Measurements from ENCODE around the gene CTDP1. TPM values are rescaled to one million over a fixed set of nuclear protein-coding genes. Genes with fewer than 3 reads are reported as not detected.
"Not testable (repeated sequence)": the region's sequence is repeated elsewhere in the genome, so short reads cannot be mapped to it uniquely, and the experiment has no call there.

CTDP1 gene
- total RNA-seq, 1 donor from 2014 or later: 23.9 TPM

- no peak for DNase-seq (ENCODE audit: low spot score, unreplicated experiment)
- H3K9me3 Mint-ChIP-seq (ENCODE audit: low read depth): no peaks in the 10 kb centered on the region
- TF ChIP-seq, protein P1, sequence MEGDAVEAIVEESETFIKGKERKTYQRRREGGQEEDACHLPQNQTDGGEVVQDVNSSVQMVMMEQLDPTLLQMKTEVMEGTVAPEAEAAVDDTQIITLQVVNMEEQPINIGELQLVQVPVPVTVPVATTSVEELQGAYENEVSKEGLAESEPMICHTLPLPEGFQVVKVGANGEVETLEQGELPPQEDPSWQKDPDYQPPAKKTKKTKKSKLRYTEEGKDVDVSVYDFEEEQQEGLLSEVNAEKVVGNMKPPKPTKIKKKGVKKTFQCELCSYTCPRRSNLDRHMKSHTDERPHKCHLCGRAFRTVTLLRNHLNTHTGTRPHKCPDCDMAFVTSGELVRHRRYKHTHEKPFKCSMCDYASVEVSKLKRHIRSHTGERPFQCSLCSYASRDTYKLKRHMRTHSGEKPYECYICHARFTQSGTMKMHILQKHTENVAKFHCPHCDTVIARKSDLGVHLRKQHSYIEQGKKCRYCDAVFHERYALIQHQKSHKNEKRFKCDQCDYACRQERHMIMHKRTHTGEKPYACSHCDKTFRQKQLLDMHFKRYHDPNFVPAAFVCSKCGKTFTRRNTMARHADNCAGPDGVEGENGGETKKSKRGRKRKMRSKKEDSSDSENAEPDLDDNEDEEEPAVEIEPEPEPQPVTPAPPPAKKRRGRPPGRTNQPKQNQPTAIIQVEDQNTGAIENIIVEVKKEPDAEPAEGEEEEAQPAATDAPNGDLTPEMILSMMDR (IDR thresholded peaks at IDR 0.05; ENCODE audit: unreplicated experiment): no peak
- peaks cover 19% of the 10 kb centered on the region for H3K36me3 Mint-ChIP-seq (ENCODE audit: insufficient read depth)
- H3K4me1 Mint-ChIP-seq (ENCODE audit: low read depth): peaks cover 1% of the 10 kb centered on the region
- H3K27me3 Mint-ChIP-seq: no peaks in the 10 kb centered on the region
- no peak overlapping the region for H3K4me3 Mint-ChIP-seq (ENCODE audit: low read depth)
- H3K27ac Mint-ChIP-seq: no peak overlapping the region
Measured at GRCh38 chr18:79747156-79747845, 67.7 kb downstream of the CTDP1 start.

- no peak for DNase-seq (ENCODE audit: low spot score, unreplicated experiment)
- Mint-ChIP-seq H3K27me3 (no peaks in the 10 kb centered on the region), H3K4me1 (ENCODE audit: low read depth) (peaks cover 1% of the 10 kb centered on the region), H3K27ac (no peak overlapping the region), H3K4me3 (ENCODE audit: low read depth) (no peak overlapping the region), H3K9me3 (ENCODE audit: low read depth) (no peaks in the 10 kb centered on the region), H3K36me3 (ENCODE audit: insufficient read depth) (peaks cover 21% of the 10 kb centered on the region)
- TF ChIP-seq, protein P1 (IDR thresholded peaks at IDR 0.05; ENCODE audit: unreplicated experiment): no peak
Measured at GRCh38 chr18:79748321-79749180, 68.9 kb downstream of the CTDP1 start.

GRCh38 chr18:79749251-79750191 is 69.9 kb downstream of the CTDP1 start:
- TF ChIP-seq, protein P1 (IDR thresholded peaks at IDR 0.05; ENCODE audit: unreplicated experiment): no peak
- Mint-ChIP-seq H3K27ac (no peak overlapping the region), H3K4me3 (ENCODE audit: low read depth) (no peak overlapping the region), H3K36me3 (ENCODE audit: insufficient read depth) (peaks cover 16% of the 10 kb centered on the region), H3K9me3 (ENCODE audit: low read depth) (no peaks in the 10 kb centered on the region), H3K4me1 (ENCODE audit: low read depth) (peaks cover 1% of the 10 kb centered on the region), H3K27me3 (no peaks in the 10 kb centered on the region)
- DNase-seq (ENCODE audit: low spot score, unreplicated experiment): no peak

DNA sequence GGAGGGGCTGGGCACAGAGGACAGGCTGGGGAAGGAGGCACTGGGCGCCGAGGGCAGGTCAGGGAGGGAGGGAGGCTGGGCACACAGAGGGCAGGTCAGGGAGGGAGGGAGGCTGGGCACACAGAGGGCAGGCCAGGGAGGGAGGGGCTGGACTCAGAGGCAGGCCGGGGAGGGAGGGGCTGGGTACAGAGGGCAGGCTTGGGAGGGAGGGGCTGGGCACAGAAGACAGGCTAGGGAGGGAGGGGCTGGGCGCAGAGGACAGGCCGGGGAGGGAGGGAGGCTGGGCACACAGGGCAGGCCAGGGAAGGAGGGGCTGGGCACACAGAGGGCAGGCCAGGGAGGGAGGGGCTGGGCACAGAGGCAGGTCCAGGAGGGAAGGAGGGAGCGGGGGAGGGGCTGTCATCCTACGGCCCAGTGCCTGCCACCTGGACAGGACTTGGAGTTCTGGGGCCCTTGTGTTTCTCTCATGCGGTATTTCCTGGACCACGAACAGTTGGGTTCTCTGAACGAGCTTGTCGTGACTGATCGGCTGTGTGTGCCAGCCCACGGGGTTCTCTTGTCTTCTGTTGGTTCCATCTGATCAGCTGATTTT is 71.5 kb downstream of the CTDP1 start:
- Mint-ChIP-seq H3K9me3 (ENCODE audit: low read depth) (no peaks in the 10 kb centered on the region), H3K27me3 (no peaks in the 10 kb centered on the region), H3K4me3 (ENCODE audit: low read depth) (no peak overlapping the region), H3K36me3 (ENCODE audit: insufficient read depth) (peaks cover 16% of the 10 kb centered on the region), H3K27ac (no peak overlapping the region), H3K4me1 (ENCODE audit: low read depth) (peaks cover 1% of the 10 kb centered on the region)
- no peak for DNase-seq (ENCODE audit: low spot score, unreplicated experiment)
- TF ChIP-seq, protein P1 (IDR thresholded peaks at IDR 0.05; ENCODE audit: unreplicated experiment): no peak

GRCh38 chr18:79751918-79752578 is 72.4 kb downstream of the CTDP1 start:
- not testable (repeated sequence) for H3K27me3 Mint-ChIP-seq; H3K4me1 Mint-ChIP-seq (ENCODE audit: low read depth)

DNA sequence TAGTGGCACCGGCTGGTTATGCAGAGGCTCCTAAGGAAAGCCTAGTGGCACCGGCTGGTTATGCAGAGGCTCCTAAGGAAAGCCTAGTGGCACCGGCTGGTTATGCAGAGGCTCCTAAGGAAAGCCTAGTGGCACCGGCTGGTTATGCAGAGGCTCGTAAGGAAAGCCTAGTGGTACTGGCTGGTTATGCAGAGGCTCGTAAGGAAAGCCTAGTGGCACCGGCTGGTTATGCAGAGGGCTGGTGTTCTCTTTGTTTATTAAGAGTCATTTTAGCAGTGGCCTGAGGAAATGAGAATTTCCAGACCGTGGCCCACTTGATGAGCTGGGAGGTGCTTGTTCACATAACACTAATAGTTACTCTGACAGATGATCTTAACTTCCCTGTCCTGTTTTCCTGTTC is 73.3 kb downstream of the CTDP1 start:
- not testable (repeated sequence) for DNase-seq (ENCODE audit: low spot score, unreplicated experiment); H3K9me3 Mint-ChIP-seq (ENCODE audit: low read depth)

More at GRCh38 chr18:79751918-79752578, 72.4 kb downstream of the CTDP1 start:
- H3K9me3 Mint-ChIP-seq (ENCODE audit: low read depth); DNase-seq (ENCODE audit: low spot score, unreplicated experiment); H3K27ac Mint-ChIP-seq; H3K4me3 Mint-ChIP-seq (ENCODE audit: low read depth): not testable (repeated sequence)
- H3K36me3 Mint-ChIP-seq (ENCODE audit: insufficient read depth): peaks cover 18% of the 10 kb centered on the region

More for the DNA sequence above, 73.3 kb downstream of the CTDP1 start:
- not testable (repeated sequence) for H3K27ac Mint-ChIP-seq; H3K4me1 Mint-ChIP-seq (ENCODE audit: low read depth); H3K27me3 Mint-ChIP-seq; H3K4me3 Mint-ChIP-seq (ENCODE audit: low read depth)
- H3K36me3 Mint-ChIP-seq (ENCODE audit: insufficient read depth): peaks cover 22% of the 10 kb centered on the region

Measured in progenitor cell of endocrine pancreas (in vitro differentiated cells).